ENCODE measurements around the gene TIMM21.

DNA sequence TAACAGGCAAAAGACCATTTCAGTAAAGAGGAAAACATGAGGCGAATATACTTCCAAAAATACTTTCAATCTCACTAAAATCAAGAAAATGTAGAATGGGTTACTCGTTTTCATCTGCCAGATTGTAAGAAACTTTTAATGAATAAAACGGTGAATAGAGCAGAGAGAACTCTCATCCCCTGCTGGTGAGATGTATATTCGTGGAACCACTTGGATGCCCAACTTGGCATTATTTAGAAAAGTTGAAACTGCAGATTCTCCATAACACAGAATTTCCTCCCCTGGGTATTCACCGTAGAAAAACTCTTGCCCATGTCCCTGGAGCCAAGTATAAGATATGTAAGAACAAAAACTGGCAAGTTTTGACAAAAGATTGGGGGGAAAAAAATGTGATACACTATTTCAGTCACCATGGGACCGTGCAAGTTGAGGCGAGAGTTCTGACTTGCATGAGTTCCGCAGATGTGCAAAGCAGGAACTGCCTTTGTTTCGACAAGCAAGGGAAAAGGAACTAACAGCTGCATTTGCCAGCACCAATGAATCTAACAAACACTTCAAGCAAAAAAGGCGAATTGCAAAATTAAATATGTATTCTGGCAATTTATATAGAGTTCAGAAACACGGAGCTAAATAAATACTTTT, 14.8 kb downstream of the TIMM21 start:
- TF ChIP-seq SP1 (IDR thresholded peaks at IDR 0.05) (no peak), CTCF (IDR thresholded peaks at IDR 0.05; ENCODE audit: low read depth, low read length, missing input control) (no peak), MAX (IDR thresholded peaks at IDR 0.05) (no peak), GABPA (IDR thresholded peaks at IDR 0.05 in 1 of 2, conservative IDR thresholded peaks at IDR 0.05 in 1 of 2) (no peak), RXRA (IDR thresholded peaks at IDR 0.05) (no peak), EGR1 (IDR thresholded peaks at IDR 0.05; ENCODE audit: low read depth in 2 of 2) (no peak), RAD21 (IDR thresholded peaks at IDR 0.05) (no peak), TAF1 (conservative IDR thresholded peaks at IDR 0.05) (no peak), JUND (IDR thresholded peaks at IDR 0.05) (no peak), ZBTB33 (IDR thresholded peaks at IDR 0.05) (no peak), FOXA1 (IDR thresholded peaks at IDR 0.05) (no peak), HNF4G (IDR thresholded peaks at IDR 0.05) (no peak)
- TF ChIP-seq, protein P1, sequence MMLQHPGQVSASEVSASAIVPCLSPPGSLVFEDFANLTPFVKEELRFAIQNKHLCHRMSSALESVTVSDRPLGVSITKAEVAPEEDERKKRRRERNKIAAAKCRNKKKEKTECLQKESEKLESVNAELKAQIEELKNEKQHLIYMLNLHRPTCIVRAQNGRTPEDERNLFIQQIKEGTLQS (IDR thresholded peaks at IDR 0.05) = no peak
